OCI-LY7 (cell line): ENCODE measurements around the gene CCL22. TPM values are rescaled to one million over a fixed set of nuclear protein-coding genes. Genes with fewer than 3 reads are reported as not detected.

ENCODE experiments used
- BruUV-seq: library from RNA; stranded (reverse); fragments of 400-500 nt; replicated peaks from 2 replicates; lab custom pipeline; 2021; lab: Mats Ljungman, UMichigan
- CTCF ChIA-PET: fragments of 300-600 bp; sonication (Branson Sonifier 250); formaldehyde crosslinking; loops from one replicate; lab custom pipeline; 2022; ENCODE audit warnings: antibody characterized with exemption; ENCODE audit not compliant: unreplicated experiment; lab: Charles Lee
- POLR2A ChIA-PET: fragments of 300-600 bp; sonication (Branson Sonifier 250); formaldehyde crosslinking; loops from one replicate; lab custom pipeline; 2022; ENCODE audit warnings: antibody characterized with exemption; lab: Charles Lee
- DNase-seq: peaks from one replicate; pipeline ENCODE4 v3.0.0-alpha.2; 2015; ENCODE audit warnings: low spot score
- H2AFZ ChIP-seq: fragments of 200-600 bp; sonication (generic), shearing (Covaris generic); 2 replicates; pipeline ENCODE4 v1.6.1; 2014; ENCODE audit warnings: mild to moderate bottlenecking, antibody characterized with exemption, low read length, moderate library complexity
- H3K27ac ChIP-seq: fragments of 200-600 bp; sonication (generic); 2 replicates; pipeline ENCODE4 v1.5.1; 2014; ENCODE audit warnings: mixed run types, low read depth, mild to moderate bottlenecking, moderate library complexity, low read length, inconsistent platforms; ENCODE audit not compliant: poor library complexity, severe bottlenecking
- H3K36me3 ChIP-seq: fragments of 200-600 bp; sonication (generic); 2 replicates; pipeline ENCODE4 v1.6.1; 2014; ENCODE audit warnings: mild to moderate bottlenecking, antibody characterized with exemption, low read length, moderate library complexity, mixed read lengths; ENCODE audit not compliant: insufficient read depth
- H3K4me1 ChIP-seq: fragments of 200-600 bp; sonication (generic); 2 replicates; pipeline ENCODE4 v1.5.1; 2014; ENCODE audit warnings: mild to moderate bottlenecking, low read length; ENCODE audit not compliant: insufficient read depth, poor library complexity, severe bottlenecking
- H3K4me2 ChIP-seq: fragments of 200-600 bp; sonication (generic); 2 replicates; pipeline ENCODE4 v1.6.1; 2014; ENCODE audit warnings: mild to moderate bottlenecking, low read length
- H3K4me3 ChIP-seq: fragments of 200-600 bp; sonication (generic); 2 replicates; pipeline ENCODE4 v1.5.1; 2014; ENCODE audit warnings: mild to moderate bottlenecking, low read depth, low read length; ENCODE audit not compliant: poor library complexity, severe bottlenecking
- H3K79me2 ChIP-seq: fragments of 200-600 bp; sonication (generic); 2 replicates; pipeline ENCODE4 v1.6.1; 2016; ENCODE audit warnings: low read depth, mild to moderate bottlenecking, low read length, moderate library complexity, mixed read lengths; ENCODE audit not compliant: insufficient read depth
- H3K9me2 ChIP-seq: fragments of 200-600 bp; sonication (generic); 2 replicates; pipeline ENCODE4 v1.6.1; 2016; ENCODE audit warnings: mild to moderate bottlenecking, low read length, mixed read lengths; ENCODE audit not compliant: insufficient read depth
- H3K9me3 ChIP-seq: fragments of 200-600 bp; sonication (generic); 2 replicates; pipeline ENCODE4 v1.6.1; 2014; ENCODE audit warnings: mild to moderate bottlenecking, mixed run types, low read length, mixed read lengths
- H4K20me1 ChIP-seq: fragments of 200-600 bp; sonication (generic); 2 replicates; pipeline ENCODE4 v1.6.1; 2014; ENCODE audit warnings: mild to moderate bottlenecking, antibody characterized with exemption, low read length, moderate library complexity, mixed read lengths; ENCODE audit not compliant: insufficient read depth
- CTCF ChIP-seq: fragments of 200-600 bp; sonication (generic); conservative IDR thresholded peaks from 2 replicates; pipeline ENCODE4 v1.5.1; 2014; ENCODE audit warnings: mild to moderate bottlenecking, antibody characterized with exemption, low read length, moderate library complexity, mixed read lengths
- EZH2phosphoT487 ChIP-seq: fragments of 200-600 bp; sonication (generic); IDR thresholded peaks from 2 replicates; pipeline ENCODE4 v1.6.1; 2018; ENCODE audit warnings: low read depth, borderline replicate concordance, mild to moderate bottlenecking, mixed run types, antibody characterized with exemption, low read length, moderate library complexity, mixed read lengths
- intact Hi-C: fragments of 100-400 bp; cut with micrococcal nuclease; formaldehyde crosslinking; loops from one replicate; pipeline ENCODE4 v1.10.0; 2022; ENCODE audit not compliant: unreplicated experiment
- total RNA-seq, 2 experiments: library from RNA; depleted of rRNA in 1 of 2; stranded (reverse); fragments of >200 nt in 1 of 2; shearing (Covaris generic) in 1 of 2; gene quantifications; 2 replicates each; pipeline ENCODE4 v1.2.3, GENCODE V29; 2014 to 2022

The CCL22 gene
- total RNA-seq, 2 experiments from 2014 or later: not detected

GRCh38 chr16:57390636-57391295, 32.2 kb downstream of the CCL22 start:
- intact Hi-C loops: no loop called here

GRCh38 chr16:57391300-57391699, 32.7 kb downstream of the CCL22 start:
- Histone ChIP-seq H3K9me3 (no peaks in the 10 kb centered on the region), H3K4me2 (no peak overlapping the region), H3K36me3 (no peaks in the 10 kb centered on the region), H3K4me1 (no peaks in the 10 kb centered on the region), H3K4me3 (no peak overlapping the region), H3K9me2 (no peaks in the 10 kb centered on the region), H3K79me2 (no peaks in the 10 kb centered on the region), H2AFZ (no peak overlapping the region), H4K20me1 (no peaks in the 10 kb centered on the region), H3K27ac (no peak overlapping the region)
- ChIA-PET POLR2A (interaction anchor here (0.7 kb wide), 1 partner anchor 25 kb away, joined by 8 read pairs; no protein-coding TSS in a partner anchor), CTCF (no interaction called here)
- DNase-seq: no peak
- intact Hi-C loops: no loop called here
- TF ChIP-seq EZH2phosphoT487 (no peak), CTCF (no peak)
- BruUV-seq: no TSS peak

More at GRCh38 chr16:57390636-57391295, 32.2 kb downstream of the CCL22 start:
- ChIA-PET CTCF (no interaction called here), POLR2A (interaction anchor here (0.7 to 0.9 kb wide), 2 partner anchors 16 to 25 kb away, joined by 3 to 8 read pairs; no protein-coding TSS in a partner anchor)
- H3K9me3 ChIP-seq: no peaks in the 10 kb centered on the region
- no peak overlapping the region for H3K27ac ChIP-seq
- TF ChIP-seq EZH2phosphoT487: no peak
- no peak for TF ChIP-seq CTCF
- H2AFZ ChIP-seq: no peak overlapping the region
- no peak overlapping the region for H3K4me3 ChIP-seq
- H3K36me3 ChIP-seq: no peaks in the 10 kb centered on the region
- no peak overlapping the region for H3K4me2 ChIP-seq
- no peaks in the 10 kb centered on the region for H3K79me2 ChIP-seq
- BruUV-seq: no TSS peak
- no peaks in the 10 kb centered on the region for H3K4me1 ChIP-seq
- H4K20me1 ChIP-seq: no peaks in the 10 kb centered on the region
- H3K9me2 ChIP-seq: no peaks in the 10 kb centered on the region
- DNase-seq: no peak

GRCh38 chr16:57391708-57392107, 33.1 kb downstream of the CCL22 start:
- ChIA-PET CTCF (interaction anchor here (0.6 kb wide), 1 partner anchor 26 kb away, joined by 5 read pairs; no protein-coding TSS in a partner anchor), POLR2A (interaction anchor here (0.7 kb wide), 2 partner anchors 24 to 654 kb away, joined by 4 to 8 read pairs; no protein-coding TSS in a partner anchor)
- Histone ChIP-seq H3K4me2 (no peak overlapping the region), H3K4me3 (no peak overlapping the region), H3K9me2 (no peaks in the 10 kb centered on the region), H3K36me3 (no peaks in the 10 kb centered on the region), H4K20me1 (no peaks in the 10 kb centered on the region), H3K27ac (no peak overlapping the region), H3K4me1 (no peaks in the 10 kb centered on the region), H2AFZ (no peak overlapping the region), H3K79me2 (no peaks in the 10 kb centered on the region), H3K9me3 (no peaks in the 10 kb centered on the region)
- intact Hi-C loops: no loop called here
- TF ChIP-seq CTCF (no peak), EZH2phosphoT487 (no peak)
- no peak for DNase-seq
- BruUV-seq: no TSS peak
